Vagina (tissue), 2 donors: ENCODE measurements around the gene HGF. TPM values are rescaled to one million over a fixed set of nuclear protein-coding genes. Genes with fewer than 3 reads are reported as not detected.
"Not testable (repeated sequence)": the region's sequence is repeated elsewhere in the genome, so short reads cannot be mapped to it uniquely, and the experiment has no call there.

ENCODE experiments used
- DNase-seq, 2 donors: peaks; one replicate each; pipeline ENCODE4 v3.0.0-alpha.2; 2017; ENCODE audit errors: extremely low spot score in 2 of 2
- H3K27ac ChIP-seq: fragments of 200-600 bp; sonication (generic); one replicate; pipeline ENCODE4 v1.5.1; 2019
- H3K27me3 ChIP-seq: fragments of 200-600 bp; sonication (generic); one replicate; pipeline ENCODE4 v1.5.1; 2019
- H3K36me3 ChIP-seq, 2 donors: fragments of 200-600 bp; sonication (generic); one replicate each; pipeline ENCODE4 v1.5.1; 2017 to 2019
- H3K4me1 ChIP-seq: fragments of 200-600 bp; sonication (generic); one replicate; pipeline ENCODE4 v1.5.1; 2019
- H3K4me3 ChIP-seq, 2 donors: fragments of 200-600 bp; sonication (generic); 1 replicate in 1 of 2; 2 replicates in 1 of 2; pipeline ENCODE4 v1.5.1; 2016 to 2019
- H3K9me3 ChIP-seq: fragments of 200-600 bp; sonication (generic); one replicate; pipeline ENCODE4 v1.5.1; 2019
- CTCF ChIP-seq, 3 experiments: fragments of 450-650 bp in 2 of 3; fragments of 200-600 bp in 1 of 3; sonication (generic) in 1 of 3; IDR thresholded peaks; one replicate each; pipeline ENCODE4 v1.5.1; 2017 to 2019; ENCODE audit warnings: antibody characterized with exemption in 3 of 3, mild to moderate bottlenecking in 2 of 3, moderate library complexity in 2 of 3
- POLR2A ChIP-seq, 2 donors: fragments of 450-650 bp; IDR thresholded peaks; one replicate each; pipeline ENCODE4 v1.6.1; 2017; ENCODE audit warnings: antibody characterized with exemption in 2 of 2, mild to moderate bottlenecking in 2 of 2, moderate library complexity in 2 of 2
- POLR2AphosphoS5 ChIP-seq, 2 donors: sonication (generic); formaldehyde crosslinking; IDR thresholded peaks; one replicate each; pipeline ENCODE4 v1.9.0; 2017; ENCODE audit warnings: antibody characterized with exemption in 2 of 2, mild to moderate bottlenecking in 2 of 2, low read depth in 1 of 2; ENCODE audit not compliant: insufficient read depth in 1 of 2
- intact Hi-C: fragments of 100-400 bp; cut with DNase I; formaldehyde crosslinking; loops from one replicate; pipeline ENCODE4 v1.15.1; 2023
- total RNA-seq: library from RNA; depleted of rRNA; stranded (reverse); fragments of >200 nt; gene quantifications from one replicate; pipeline ENCODE4 v1.2.3, GENCODE V29; 2016

Gene HGF
- total RNA-seq, 1 donor from 2014 or later = 15.0 TPM

- intact Hi-C loops = no loop called here
- TF ChIP-seq POLR2A (IDR thresholded peaks at IDR 0.05) = no peak
- no peak for TF ChIP-seq CTCF (IDR thresholded peaks at IDR 0.05)
- TF ChIP-seq POLR2AphosphoS5 (IDR thresholded peaks at IDR 0.05; ENCODE audit: insufficient read depth in 1 of 2, low read depth in 1 of 2) = no peak
- H3K27ac ChIP-seq = no peak overlapping the region
- no peaks in the 10 kb centered on the region for H3K9me3 ChIP-seq
- no peak for DNase-seq
- H3K4me1 ChIP-seq = no peaks in the 10 kb centered on the region
- H3K36me3 ChIP-seq = no peaks in the 10 kb centered on the region
- no peaks in the 10 kb centered on the region for H3K27me3 ChIP-seq
- no peak overlapping the region for H3K4me3 ChIP-seq
Observed at GRCh38 chr7:81736091-81736490, 33.8 kb downstream of the HGF start.

GRCh38 chr7:81725812-81726127, 44.1 kb downstream of the HGF start:
- DNase-seq = no peak
- no peak overlapping the region for H3K4me3 ChIP-seq
- no peaks in the 10 kb centered on the region for H3K9me3 ChIP-seq
- TF ChIP-seq POLR2A (IDR thresholded peaks at IDR 0.05) = no peak
- intact Hi-C loops = no loop called here
- H3K4me1 ChIP-seq = no peaks in the 10 kb centered on the region
- no peak overlapping the region for H3K27ac ChIP-seq
- H3K27me3 ChIP-seq = no peaks in the 10 kb centered on the region
- H3K36me3 ChIP-seq = no peaks in the 10 kb centered on the region

GRCh38 chr7:81725003-81725811, 44.6 kb downstream of the HGF start:
- no peak overlapping the region for H3K27ac ChIP-seq
- intact Hi-C loops = no loop called here
- no peak for DNase-seq

GRCh38 chr7:81722250-81722649, 47.6 kb downstream of the HGF start:
- DNase-seq, intact Hi-C loops, H3K4me3 ChIP-seq: not testable (repeated sequence)

More at GRCh38 chr7:81725003-81725811, 44.6 kb downstream of the HGF start:
- no peaks in the 10 kb centered on the region for H3K4me1 ChIP-seq
- H3K9me3 ChIP-seq = no peaks in the 10 kb centered on the region
- no peaks in the 10 kb centered on the region for H3K27me3 ChIP-seq
- TF ChIP-seq POLR2AphosphoS5 (IDR thresholded peaks at IDR 0.05; ENCODE audit: insufficient read depth in 1 of 2, low read depth in 1 of 2) (no peak), POLR2A (IDR thresholded peaks at IDR 0.05) (no peak), CTCF (IDR thresholded peaks at IDR 0.05) (no peak)
- H3K36me3 ChIP-seq = no peaks in the 10 kb centered on the region
- no peak overlapping the region for H3K4me3 ChIP-seq

GRCh38 chr7:81721437-81721836, 48.4 kb downstream of the HGF start:
- Histone ChIP-seq H3K4me3 (no peak overlapping the region), H3K4me1 (no peaks in the 10 kb centered on the region), H3K36me3 (no peaks in the 10 kb centered on the region), H3K27me3 (no peaks in the 10 kb centered on the region), H3K9me3 (no peaks in the 10 kb centered on the region), H3K27ac (no peak overlapping the region)
- intact Hi-C loops = no loop called here
- no peak for DNase-seq
- TF ChIP-seq POLR2AphosphoS5 (IDR thresholded peaks at IDR 0.05; ENCODE audit: insufficient read depth in 1 of 2, low read depth in 1 of 2) (no peak), POLR2A (IDR thresholded peaks at IDR 0.05) (no peak), CTCF (IDR thresholded peaks at IDR 0.05) (no peak)

More at GRCh38 chr7:81722250-81722649, 47.6 kb downstream of the HGF start:
- H3K4me1 ChIP-seq, H3K27ac ChIP-seq, H3K9me3 ChIP-seq, H3K27me3 ChIP-seq, H3K36me3 ChIP-seq: not testable (repeated sequence)

- Histone ChIP-seq H3K4me1 (no peaks in the 10 kb centered on the region), H3K27me3 (no peaks in the 10 kb centered on the region), H3K4me3 (no peak overlapping the region), H3K9me3 (no peaks in the 10 kb centered on the region), H3K36me3 (no peaks in the 10 kb centered on the region), H3K27ac (no peak overlapping the region)
- intact Hi-C loops = no loop called here
- TF ChIP-seq POLR2AphosphoS5 (IDR thresholded peaks at IDR 0.05; ENCODE audit: insufficient read depth in 1 of 2, low read depth in 1 of 2) (no peak), POLR2A (IDR thresholded peaks at IDR 0.05) (no peak), CTCF (IDR thresholded peaks at IDR 0.05) (no peak)
- no peak for DNase-seq
Observed at GRCh38 chr7:81719865-81720264, 50.0 kb downstream of the HGF start.
